Liver (tissue), 9 donors: ENCODE results near the gene CHST12. TPM values are rescaled to one million over a fixed set of nuclear protein-coding genes. Genes with fewer than 3 reads are reported as not detected.

Source experiments
- DNase-seq: peaks from one replicate; pipeline ENCODE4 v3.0.0-alpha.2; 2017; ENCODE audit warnings: low spot score
- H3K27ac ChIP-seq, 2 donors: one replicate each; pipeline ENCODE4 v1.7.0; 2013; ENCODE audit warnings: inconsistent platforms in 2 of 2, low read length in 2 of 2, control low read depth in 1 of 2, low read depth in 1 of 2, mild to moderate bottlenecking in 1 of 2
- H3K27me3 ChIP-seq, 4 donors: one replicate each; pipeline versions ENCODE4 v1.6.1 to v1.7.0; 2013; ENCODE audit warnings: low read length in 3 of 4, inconsistent platforms in 1 of 4, mild to moderate bottlenecking in 1 of 4, moderate library complexity in 1 of 4; ENCODE audit not compliant: control insufficient read depth in 4 of 4, insufficient read depth in 4 of 4
- H3K36me3 ChIP-seq, 4 donors: one replicate each; pipeline versions ENCODE4 v1.6.1 to v1.7.0; 2013; ENCODE audit warnings: low read length in 3 of 4, mild to moderate bottlenecking in 3 of 4, low read depth in 1 of 4, moderate library complexity in 1 of 4; ENCODE audit not compliant: control insufficient read depth in 4 of 4, insufficient read depth in 3 of 4
- H3K4me1 ChIP-seq, 4 donors: one replicate each; pipeline versions ENCODE4 v1.6.1 to v1.7.0; 2013; ENCODE audit warnings: low read length in 3 of 4, mild to moderate bottlenecking in 3 of 4, moderate library complexity in 1 of 4; ENCODE audit not compliant: control insufficient read depth in 4 of 4, insufficient read depth in 4 of 4
- H3K4me3 ChIP-seq, 3 donors: one replicate each; pipeline versions ENCODE4 v1.6.1 to v1.7.0; 2013; ENCODE audit warnings: low read length in 3 of 3, control low read depth in 1 of 3, low read depth in 1 of 3, mild to moderate bottlenecking in 1 of 3
- H3K9ac ChIP-seq, 2 donors: one replicate each; pipeline ENCODE4 v1.7.0; 2013; ENCODE audit warnings: low read length in 2 of 2, mild to moderate bottlenecking in 2 of 2, moderate library complexity in 2 of 2, control low read depth in 1 of 2, low read depth in 1 of 2
- H3K9me3 ChIP-seq, 4 donors: one replicate each; pipeline versions ENCODE4 v1.6.1 to v1.7.0; 2013; ENCODE audit warnings: low read length in 3 of 4; ENCODE audit not compliant: control insufficient read depth in 4 of 4
- EGR1 ChIP-seq, 2 donors: IDR thresholded peaks; 2 replicates each; pipeline ENCODE4 v1.6.1; 2016 to 2018; ENCODE audit warnings: antibody characterized with exemption in 2 of 2, low read depth in 2 of 2
- FOXA1 ChIP-seq: IDR thresholded peaks from 2 replicates; pipeline ENCODE4 v1.6.1; 2016; ENCODE audit warnings: antibody characterized with exemption
- GABPA ChIP-seq, 2 donors: IDR thresholded peaks in 1 of 2; conservative IDR thresholded peaks in 1 of 2; 2 replicates each; pipeline ENCODE4 v1.6.1; 2016; ENCODE audit warnings: antibody characterized with exemption in 2 of 2, mild to moderate bottlenecking in 1 of 2, moderate library complexity in 1 of 2
- HNF4A ChIP-seq, 2 donors: conservative IDR thresholded peaks; 2 replicates each; pipeline ENCODE4 v1.6.1; 2016; ENCODE audit warnings: antibody characterized with exemption in 2 of 2, mild to moderate bottlenecking in 2 of 2
- NR2F2 ChIP-seq: IDR thresholded peaks from 2 replicates; pipeline ENCODE4 v1.6.1; 2016; ENCODE audit warnings: antibody characterized with exemption
- RAD21 ChIP-seq, 2 donors: IDR thresholded peaks; 2 replicates each; pipeline ENCODE4 v1.6.1; 2016; ENCODE audit warnings: antibody characterized with exemption in 2 of 2, mild to moderate bottlenecking in 2 of 2
- RXRA ChIP-seq, 2 donors: IDR thresholded peaks; 2 replicates each; pipeline ENCODE4 v1.6.1; 2017 to 2018; ENCODE audit warnings: antibody characterized with exemption in 2 of 2, mild to moderate bottlenecking in 1 of 2
- TAF1 ChIP-seq: conservative IDR thresholded peaks from 2 replicates; pipeline ENCODE4 v1.6.1; 2016; ENCODE audit warnings: antibody characterized with exemption, mild to moderate bottlenecking
- YY1 ChIP-seq: IDR thresholded peaks from 2 replicates; pipeline ENCODE4 v1.6.1; 2016; ENCODE audit warnings: antibody characterized with exemption, mild to moderate bottlenecking
- WGBS: extraction: QIAGEN DNeasy Blood & Tissue Kit; methylation state at CpG from one replicate; pipeline ENCODE4 v1.1.7; 2013; 5-methylcytosine and 5-hydroxymethylcytosine counted together
- polyA plus RNA-seq, 2 donors: library from polyadenylated mRNA; stranded (reverse) in 1 of 2; unstranded in 1 of 2; fragments of 200-250 nt in 1 of 2; fragments of >200 nt in 1 of 2; fragmentation: Nextera tagmentation in 1 of 2; extraction: Ambion mirVana in 1 of 2; gene quantifications; one replicate each; pipeline versions ENCODE4 v1.2.1 to v1.2.3, GENCODE V29; 2013 to 2015
- total RNA-seq, 2 donors: library from RNA; depleted of rRNA; stranded (reverse); fragments of >200 nt; gene quantifications; one replicate each; pipeline ENCODE4 v1.2.3, GENCODE V29; 2014
- TF ChIP-seq, protein P1 (sequence below): IDR thresholded peaks from 2 replicates; pipeline ENCODE4 v1.6.1; 2016; ENCODE audit warnings: antibody characterized with exemption, mild to moderate bottlenecking
- TF ChIP-seq, protein P2 (sequence below): IDR thresholded peaks from 2 replicates; pipeline ENCODE4 v1.6.1; 2016; ENCODE audit warnings: antibody characterized with exemption
- TF ChIP-seq, protein P3 (sequence below): fragments of 150-350 bp; IDR thresholded peaks from 2 replicates; pipeline ENCODE4 v1.5.1; 2017; ENCODE audit warnings: improper control_type of control experiment, low read depth, low read length; ENCODE audit not compliant: missing input control
- donor health status: healthy.
- donor health status: healthy.
- donor health status: healthy.
- donor health status: healthy.
- donor health status: healthy.

CHST12 gene
- total and polyA plus RNA-seq, 4 donors, result 3.2 to 11.9 (median 5.2) TPM

DNA sequence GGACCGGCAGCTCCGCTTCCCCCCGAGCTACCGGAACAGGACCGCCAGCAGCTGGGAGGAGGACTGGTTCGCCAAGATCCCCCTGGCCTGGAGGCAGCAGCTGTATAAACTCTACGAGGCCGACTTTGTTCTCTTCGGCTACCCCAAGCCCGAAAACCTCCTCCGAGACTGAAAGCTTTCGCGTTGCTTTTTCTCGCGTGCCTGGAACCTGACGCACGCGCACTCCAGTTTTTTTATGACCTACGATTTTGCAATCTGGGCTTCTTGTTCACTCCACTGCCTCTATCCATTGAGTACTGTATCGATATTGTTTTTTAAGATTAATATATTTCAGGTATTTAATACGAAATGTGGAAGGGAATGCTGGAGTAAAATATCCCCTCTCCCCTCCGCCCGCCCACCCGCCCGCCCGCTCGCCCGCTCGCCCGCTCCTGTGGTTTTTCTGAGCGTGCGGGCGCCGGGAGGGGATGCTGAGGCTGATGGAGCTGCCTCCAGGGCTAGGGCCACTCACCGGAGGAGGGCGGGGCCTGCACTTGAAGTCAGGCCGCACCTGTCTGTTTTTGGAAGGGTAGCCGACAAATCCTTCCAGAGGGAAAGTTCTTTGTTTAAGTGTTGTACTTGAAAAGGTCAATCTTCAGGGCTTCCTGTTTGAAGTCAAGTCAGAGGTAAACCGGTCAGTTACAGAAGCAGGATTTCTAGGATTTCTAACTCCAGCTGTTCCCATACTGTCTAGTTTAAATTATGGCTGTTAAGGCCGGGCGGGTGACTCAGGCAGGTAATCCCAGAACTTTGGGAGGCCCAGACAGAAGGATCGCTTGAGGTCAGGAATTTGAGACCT, 30.5 kb downstream of the CHST12 start (continued):
- TF ChIP-seq, protein P1, sequence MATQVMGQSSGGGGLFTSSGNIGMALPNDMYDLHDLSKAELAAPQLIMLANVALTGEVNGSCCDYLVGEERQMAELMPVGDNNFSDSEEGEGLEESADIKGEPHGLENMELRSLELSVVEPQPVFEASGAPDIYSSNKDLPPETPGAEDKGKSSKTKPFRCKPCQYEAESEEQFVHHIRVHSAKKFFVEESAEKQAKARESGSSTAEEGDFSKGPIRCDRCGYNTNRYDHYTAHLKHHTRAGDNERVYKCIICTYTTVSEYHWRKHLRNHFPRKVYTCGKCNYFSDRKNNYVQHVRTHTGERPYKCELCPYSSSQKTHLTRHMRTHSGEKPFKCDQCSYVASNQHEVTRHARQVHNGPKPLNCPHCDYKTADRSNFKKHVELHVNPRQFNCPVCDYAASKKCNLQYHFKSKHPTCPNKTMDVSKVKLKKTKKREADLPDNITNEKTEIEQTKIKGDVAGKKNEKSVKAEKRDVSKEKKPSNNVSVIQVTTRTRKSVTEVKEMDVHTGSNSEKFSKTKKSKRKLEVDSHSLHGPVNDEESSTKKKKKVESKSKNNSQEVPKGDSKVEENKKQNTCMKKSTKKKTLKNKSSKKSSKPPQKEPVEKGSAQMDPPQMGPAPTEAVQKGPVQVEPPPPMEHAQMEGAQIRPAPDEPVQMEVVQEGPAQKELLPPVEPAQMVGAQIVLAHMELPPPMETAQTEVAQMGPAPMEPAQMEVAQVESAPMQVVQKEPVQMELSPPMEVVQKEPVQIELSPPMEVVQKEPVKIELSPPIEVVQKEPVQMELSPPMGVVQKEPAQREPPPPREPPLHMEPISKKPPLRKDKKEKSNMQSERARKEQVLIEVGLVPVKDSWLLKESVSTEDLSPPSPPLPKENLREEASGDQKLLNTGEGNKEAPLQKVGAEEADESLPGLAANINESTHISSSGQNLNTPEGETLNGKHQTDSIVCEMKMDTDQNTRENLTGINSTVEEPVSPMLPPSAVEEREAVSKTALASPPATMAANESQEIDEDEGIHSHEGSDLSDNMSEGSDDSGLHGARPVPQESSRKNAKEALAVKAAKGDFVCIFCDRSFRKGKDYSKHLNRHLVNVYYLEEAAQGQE, result no peak
- TF ChIP-seq GABPA (IDR thresholded peaks at IDR 0.05 in 1 of 2, conservative IDR thresholded peaks at IDR 0.05 in 1 of 2), result no peak
- TF ChIP-seq RAD21 (IDR thresholded peaks at IDR 0.05), result no peak
- no peak for TF ChIP-seq FOXA1
- TF ChIP-seq, protein P2, sequence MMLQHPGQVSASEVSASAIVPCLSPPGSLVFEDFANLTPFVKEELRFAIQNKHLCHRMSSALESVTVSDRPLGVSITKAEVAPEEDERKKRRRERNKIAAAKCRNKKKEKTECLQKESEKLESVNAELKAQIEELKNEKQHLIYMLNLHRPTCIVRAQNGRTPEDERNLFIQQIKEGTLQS, result no peak

DNA sequence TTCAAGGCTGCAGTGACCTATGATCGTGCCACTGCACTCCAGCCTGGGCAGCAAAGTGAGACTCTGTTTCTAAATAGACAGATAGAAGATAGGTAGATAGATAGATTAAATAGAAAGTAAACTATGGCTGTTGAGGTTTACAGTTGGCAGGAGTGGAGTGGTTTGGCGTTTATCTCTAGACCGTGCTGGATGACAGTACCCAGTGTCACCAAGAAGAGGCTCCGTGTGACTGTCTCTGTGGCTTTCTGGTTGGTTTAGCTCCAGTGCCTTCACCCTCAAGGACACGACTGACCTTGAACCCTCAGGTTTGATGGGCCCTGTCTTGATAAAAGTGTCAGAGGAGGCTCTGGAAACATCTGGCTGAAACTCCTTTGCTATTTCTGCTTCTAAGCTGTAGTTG, 31.7 kb downstream of the CHST12 start:
- TF ChIP-seq RAD21 (IDR thresholded peaks at IDR 0.05) (no peak), EGR1 (IDR thresholded peaks at IDR 0.05; ENCODE audit: low read depth in 2 of 2) (no peak), TAF1 (no peak), YY1 (no peak), GABPA (IDR thresholded peaks at IDR 0.05 in 1 of 2, conservative IDR thresholded peaks at IDR 0.05 in 1 of 2) (no peak), FOXA1 (no peak), RXRA (IDR thresholded peaks at IDR 0.05) (no peak), NR2F2 (no peak), HNF4A (conservative IDR thresholded peaks at IDR 0.05) (no peak)
- TF ChIP-seq, protein P3, sequence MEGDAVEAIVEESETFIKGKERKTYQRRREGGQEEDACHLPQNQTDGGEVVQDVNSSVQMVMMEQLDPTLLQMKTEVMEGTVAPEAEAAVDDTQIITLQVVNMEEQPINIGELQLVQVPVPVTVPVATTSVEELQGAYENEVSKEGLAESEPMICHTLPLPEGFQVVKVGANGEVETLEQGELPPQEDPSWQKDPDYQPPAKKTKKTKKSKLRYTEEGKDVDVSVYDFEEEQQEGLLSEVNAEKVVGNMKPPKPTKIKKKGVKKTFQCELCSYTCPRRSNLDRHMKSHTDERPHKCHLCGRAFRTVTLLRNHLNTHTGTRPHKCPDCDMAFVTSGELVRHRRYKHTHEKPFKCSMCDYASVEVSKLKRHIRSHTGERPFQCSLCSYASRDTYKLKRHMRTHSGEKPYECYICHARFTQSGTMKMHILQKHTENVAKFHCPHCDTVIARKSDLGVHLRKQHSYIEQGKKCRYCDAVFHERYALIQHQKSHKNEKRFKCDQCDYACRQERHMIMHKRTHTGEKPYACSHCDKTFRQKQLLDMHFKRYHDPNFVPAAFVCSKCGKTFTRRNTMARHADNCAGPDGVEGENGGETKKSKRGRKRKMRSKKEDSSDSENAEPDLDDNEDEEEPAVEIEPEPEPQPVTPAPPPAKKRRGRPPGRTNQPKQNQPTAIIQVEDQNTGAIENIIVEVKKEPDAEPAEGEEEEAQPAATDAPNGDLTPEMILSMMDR, result no peak
- TF ChIP-seq, protein P1, result no peak
- no peak overlapping the region for H3K9ac ChIP-seq
- H3K4me1 ChIP-seq, result no peaks in the 10 kb centered on the region
- H3K36me3 ChIP-seq, result peaks cover 8 to 28% (median 13%) of the 10 kb centered on the region in 4 donors
- 90% methylated on average over 5 of the region's 5 CpGs for WGBS
- H3K27ac ChIP-seq, result no peak overlapping the region
- H3K9me3 ChIP-seq, result no peaks in the 10 kb centered on the region
- no peaks in the 10 kb centered on the region for H3K27me3 ChIP-seq
- no peak for DNase-seq
- H3K4me3 ChIP-seq, result no peak overlapping the region
